Astrocyte of the cerebellum (primary cell): ENCODE measurements around the gene DLST.

ENCODE experiments used
- DNase-seq: peaks from one replicate; pipeline ENCODE4 v3.0.0-alpha.2; 2011; ENCODE audit warnings: low read depth
- H3K4me3 ChIP-seq: 2 replicates; pipeline ENCODE4 v1.5.1; 2011; ENCODE audit warnings: mild to moderate bottlenecking, low read depth, low read length, moderate library complexity
- CTCF ChIP-seq: IDR thresholded peaks from 2 replicates; pipeline ENCODE4 v1.5.1; 2012; ENCODE audit warnings: low read length, low read depth, moderate library complexity, mild to moderate bottlenecking; ENCODE audit errors: missing control alignments
- in situ Hi-C: cut with HindIII; loops from 2 replicates; pipeline ENCODE4 v1.10.0; 2017; ENCODE audit warnings: low sequenced_read_pairs

The DLST gene

DNA sequence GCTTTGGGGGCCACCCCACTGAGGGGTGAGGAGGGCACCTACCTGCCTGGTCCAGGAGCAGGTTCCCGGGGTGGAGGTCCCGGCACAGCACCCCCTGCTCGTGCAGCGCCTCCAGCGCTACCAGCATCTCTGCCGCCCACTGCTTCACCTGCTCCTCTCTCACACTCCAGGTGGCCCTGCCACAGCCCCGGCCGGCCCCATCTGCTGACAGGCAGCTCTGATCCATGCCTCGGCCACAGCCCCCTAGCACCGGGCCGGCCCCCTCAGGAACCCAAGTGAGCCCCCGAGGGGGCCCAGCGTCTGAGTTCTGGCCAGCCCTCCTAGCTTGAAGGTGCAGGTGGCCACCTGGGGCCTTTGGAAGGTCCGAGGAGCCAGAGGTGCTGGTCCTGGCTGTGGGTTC is 27.8 kb downstream of the DLST start:
- no peak for DNase-seq
- no peak overlapping the region for H3K4me3 ChIP-seq
- in situ Hi-C loops = loop anchor here (25.0 kb wide), 1 partner anchor 178 kb away; no protein-coding TSS in a partner anchor
- TF ChIP-seq CTCF = no peak

GRCh38 chr14:74909911-74910310 is 28.2 kb downstream of the DLST start:
- in situ Hi-C loops = loop anchor here (25.0 kb wide), 1 partner anchor 177 kb away; no protein-coding TSS in a partner anchor
- TF ChIP-seq CTCF = no peak
- no peak overlapping the region for H3K4me3 ChIP-seq
- no peak for DNase-seq

GRCh38 chr14:74910556-74910955 is 28.8 kb downstream of the DLST start:
- in situ Hi-C loops = loop anchor here (25.0 kb wide), 1 partner anchor 177 kb away; no protein-coding TSS in a partner anchor
- no peak for TF ChIP-seq CTCF
- H3K4me3 ChIP-seq = no peak overlapping the region
- DNase-seq = no peak

DNA sequence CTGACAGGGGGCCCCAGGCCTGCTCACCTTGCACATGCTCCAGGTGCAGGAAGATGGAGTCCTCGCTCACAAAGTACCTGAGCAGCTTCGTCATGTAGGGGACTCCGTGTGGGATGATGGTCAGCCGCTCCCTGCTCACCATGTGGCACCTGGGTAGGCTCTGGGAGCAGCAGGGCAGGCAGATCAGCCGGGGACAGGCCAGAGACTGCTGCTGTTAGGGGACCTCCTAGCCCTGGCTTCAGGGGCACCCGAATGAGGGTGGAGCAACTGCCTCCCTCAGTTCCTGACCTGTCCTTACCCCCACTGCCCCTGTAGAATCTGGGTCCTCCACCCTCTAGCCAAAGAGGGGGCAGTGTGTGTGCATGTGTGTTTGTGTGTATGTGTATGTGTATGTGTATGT is 29.5 kb downstream of the DLST start:
- H3K4me3 ChIP-seq = no peak overlapping the region
- DNase-seq = no peak
- in situ Hi-C loops = loop anchor here (25.0 kb wide), 1 partner anchor 176 kb away; no protein-coding TSS in a partner anchor
- TF ChIP-seq CTCF = no peak

- H3K4me3 ChIP-seq = no peak overlapping the region
- TF ChIP-seq CTCF = no peak
- no peak for DNase-seq
- in situ Hi-C loops = loop anchor here (25.0 kb wide), 1 partner anchor 176 kb away; no protein-coding TSS in a partner anchor
Observed at GRCh38 chr14:74911704-74912103, 30.0 kb downstream of the DLST start.

- H3K4me3 ChIP-seq = no peak overlapping the region
- in situ Hi-C loops = loop anchor here (25.0 kb wide), 1 partner anchor 175 kb away; no protein-coding TSS in a partner anchor
- no peak for TF ChIP-seq CTCF
- DNase-seq = no peak
Observed at GRCh38 chr14:74912111-74912510, 30.4 kb downstream of the DLST start.
